ENCODE data around the gene SLC6A19. TPM values are rescaled to one million over a fixed set of nuclear protein-coding genes. Genes with fewer than 3 reads are reported as not detected.
A peak's percentile ranks its signal among the peaks of the same experiment; 100 is the strongest.

SLC6A19 gene
- total RNA-seq, 1 donor from 2014 or later = not detected

GRCh38 chr5:1208221-1208742 lies 6.9 kb downstream of the SLC6A19 start:
- DNase-seq (ENCODE audit: low spot score) = no peak
- Mint-ChIP-seq H3K9me3 (no peaks in the 10 kb centered on the region), H3K36me3 (no peaks in the 10 kb centered on the region), H3K27me3 (ENCODE audit: insufficient read depth, low read depth) (peaks cover 18% of the 10 kb centered on the region), H3K27ac (no peak overlapping the region), H3K4me3 (no peak overlapping the region), H3K4me1 (peaks cover 16% of the 10 kb centered on the region)
- no peaks in the 10 kb centered on the region for H3F3A ChIP-seq (ENCODE audit: low read depth)
- H3K9ac ChIP-seq = no peak overlapping the region
- no peaks in the 10 kb centered on the region for H3K27me3 ChIP-seq
- no peaks in the 10 kb centered on the region for H3K36me3 ChIP-seq
- H2AFZ ChIP-seq (replicated peaks) = no peak overlapping the region
- TF ChIP-seq EZH2 (IDR thresholded peaks at IDR 0.05) = no peak
- no peak for TF ChIP-seq EZH2phosphoT487 (IDR thresholded peaks at IDR 0.05)
- TF ChIP-seq CTCF (IDR thresholded peaks at IDR 0.05) = no peak
- H3K4me2 ChIP-seq = no peak overlapping the region
- no peaks in the 10 kb centered on the region for H3K9me3 ChIP-seq (ENCODE audit: low read depth)
- H4K20me1 ChIP-seq (ENCODE audit: low read depth) = no peaks in the 10 kb centered on the region
- no peaks in the 10 kb centered on the region for H3K79me2 ChIP-seq (ENCODE audit: low read depth)
- H3K4me3 ChIP-seq = no peak overlapping the region
- no peak overlapping the region for H3K27ac ChIP-seq
- peaks cover 15% of the 10 kb centered on the region for H3K4me1 ChIP-seq

GRCh38 chr5:1208743-1209488 lies 7.5 kb downstream of the SLC6A19 start:
- peaks cover 16% of the 10 kb centered on the region for H3K4me1 Mint-ChIP-seq
- TF ChIP-seq CTCF (IDR thresholded peaks at IDR 0.05) (peak; percentile 43), EZH2phosphoT487 (IDR thresholded peaks at IDR 0.05) (no peak), EZH2 (IDR thresholded peaks at IDR 0.05) (no peak)

GRCh38 chr5:1209489-1209852 lies 8.1 kb downstream of the SLC6A19 start:
- H3K4me3 ChIP-seq = no peak overlapping the region
- Mint-ChIP-seq H3K27me3 (ENCODE audit: insufficient read depth, low read depth) (peaks cover 18% of the 10 kb centered on the region), H3K36me3 (no peaks in the 10 kb centered on the region), H3K27ac (peak overlapping the region; percentile 17), H3K4me1 (peaks cover 16% of the 10 kb centered on the region), H3K4me3 (no peak overlapping the region), H3K9me3 (no peaks in the 10 kb centered on the region)
- no peaks in the 10 kb centered on the region for H3F3A ChIP-seq (ENCODE audit: low read depth)
- no peaks in the 10 kb centered on the region for H3K79me2 ChIP-seq (ENCODE audit: low read depth)
- no peak overlapping the region for H3K9ac ChIP-seq
- no peak overlapping the region for H2AFZ ChIP-seq (replicated peaks)
- no peak overlapping the region for H3K4me2 ChIP-seq
- no peaks in the 10 kb centered on the region for H4K20me1 ChIP-seq (ENCODE audit: low read depth)
- H3K9me3 ChIP-seq (ENCODE audit: low read depth) = no peaks in the 10 kb centered on the region
- no peaks in the 10 kb centered on the region for H3K27me3 ChIP-seq
- peaks cover 11% of the 10 kb centered on the region for H3K4me1 ChIP-seq
- no peak overlapping the region for H3K27ac ChIP-seq
- no peak for DNase-seq (ENCODE audit: low spot score)
- H3K36me3 ChIP-seq = no peaks in the 10 kb centered on the region
- TF ChIP-seq CTCF (IDR thresholded peaks at IDR 0.05) = no peak
- no peak for TF ChIP-seq EZH2 (IDR thresholded peaks at IDR 0.05)
- TF ChIP-seq EZH2phosphoT487 (IDR thresholded peaks at IDR 0.05) = no peak

More at GRCh38 chr5:1208743-1209488, 7.5 kb downstream of the SLC6A19 start:
- Histone ChIP-seq H3K4me2 (no peak overlapping the region), H3K4me3 (no peak overlapping the region), H3F3A (ENCODE audit: low read depth) (no peaks in the 10 kb centered on the region), H3K9ac (no peak overlapping the region), H2AFZ (replicated peaks) (no peak overlapping the region), H3K27ac (no peak overlapping the region), H4K20me1 (ENCODE audit: low read depth) (no peaks in the 10 kb centered on the region), H3K4me1 (peaks cover 15% of the 10 kb centered on the region), H3K27me3 (no peaks in the 10 kb centered on the region), H3K79me2 (ENCODE audit: low read depth) (no peaks in the 10 kb centered on the region), H3K9me3 (ENCODE audit: low read depth) (no peaks in the 10 kb centered on the region), H3K36me3 (no peaks in the 10 kb centered on the region)
- H3K27me3 Mint-ChIP-seq (ENCODE audit: insufficient read depth, low read depth) = peaks cover 18% of the 10 kb centered on the region
- peak overlapping the region; percentile 12 for H3K27ac Mint-ChIP-seq
- H3K36me3 Mint-ChIP-seq = no peaks in the 10 kb centered on the region
- H3K9me3 Mint-ChIP-seq = no peaks in the 10 kb centered on the region
- DNase-seq (ENCODE audit: low spot score) = peak; percentile 72
- H3K4me3 Mint-ChIP-seq = no peak overlapping the region

All from neural progenitor cell (in vitro differentiated cells).